Astrocyte of the spinal cord (primary cell): ENCODE data around the gene KCNMB3.
"Not testable (repeated sequence)": the region's sequence is repeated elsewhere in the genome, so short reads cannot be mapped to it uniquely, and the experiment has no call there.

ENCODE experiments used
- DNase-seq: peaks from one replicate; pipeline ENCODE4 v3.0.0; 2011; ENCODE audit warnings: low read depth, low spot score
- H3K4me3 ChIP-seq: 2 replicates; pipeline ENCODE4 v1.5.1; 2011; ENCODE audit warnings: low read depth, mild to moderate bottlenecking, low read length, moderate library complexity
- in situ Hi-C: cut with HindIII; loops from 2 replicates; pipeline ENCODE4 v1.10.0; 2017; ENCODE audit warnings: low sequenced_read_pairs
- TF ChIP-seq, protein P1 (sequence below): IDR thresholded peaks from 2 replicates; pipeline ENCODE4 v1.5.1; 2012; ENCODE audit warnings: low read depth, mild to moderate bottlenecking, low read length, inconsistent platforms

The KCNMB3 gene

DNA sequence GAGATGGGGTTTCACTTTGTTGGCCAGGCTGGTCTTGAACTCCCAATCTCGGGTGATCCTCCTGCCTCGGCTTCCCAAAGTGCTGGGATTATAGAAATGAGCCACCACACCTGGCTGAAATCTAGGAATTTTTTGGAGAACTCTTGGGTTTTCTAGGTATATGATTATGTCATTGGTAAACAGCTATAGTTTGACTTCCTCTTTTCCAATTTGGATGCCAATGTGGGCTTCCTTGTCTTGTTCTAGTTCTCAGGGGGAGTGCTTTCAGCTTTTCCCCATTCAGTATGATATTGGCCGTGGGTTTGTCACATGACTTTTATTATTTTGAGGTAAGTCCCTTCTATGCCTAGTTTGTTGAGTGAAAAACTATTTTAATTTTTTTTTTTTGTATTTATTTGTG, 17.9 kb downstream of the KCNMB3 start:
- no peak overlapping the region for H3K4me3 ChIP-seq
- in situ Hi-C loops, result no loop called here
- TF ChIP-seq, protein P1, sequence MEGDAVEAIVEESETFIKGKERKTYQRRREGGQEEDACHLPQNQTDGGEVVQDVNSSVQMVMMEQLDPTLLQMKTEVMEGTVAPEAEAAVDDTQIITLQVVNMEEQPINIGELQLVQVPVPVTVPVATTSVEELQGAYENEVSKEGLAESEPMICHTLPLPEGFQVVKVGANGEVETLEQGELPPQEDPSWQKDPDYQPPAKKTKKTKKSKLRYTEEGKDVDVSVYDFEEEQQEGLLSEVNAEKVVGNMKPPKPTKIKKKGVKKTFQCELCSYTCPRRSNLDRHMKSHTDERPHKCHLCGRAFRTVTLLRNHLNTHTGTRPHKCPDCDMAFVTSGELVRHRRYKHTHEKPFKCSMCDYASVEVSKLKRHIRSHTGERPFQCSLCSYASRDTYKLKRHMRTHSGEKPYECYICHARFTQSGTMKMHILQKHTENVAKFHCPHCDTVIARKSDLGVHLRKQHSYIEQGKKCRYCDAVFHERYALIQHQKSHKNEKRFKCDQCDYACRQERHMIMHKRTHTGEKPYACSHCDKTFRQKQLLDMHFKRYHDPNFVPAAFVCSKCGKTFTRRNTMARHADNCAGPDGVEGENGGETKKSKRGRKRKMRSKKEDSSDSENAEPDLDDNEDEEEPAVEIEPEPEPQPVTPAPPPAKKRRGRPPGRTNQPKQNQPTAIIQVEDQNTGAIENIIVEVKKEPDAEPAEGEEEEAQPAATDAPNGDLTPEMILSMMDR, result no peak
- DNase-seq, result no peak

- TF ChIP-seq, protein P1, result no peak
- no peak for DNase-seq
- H3K4me3 ChIP-seq, result no peak overlapping the region
- in situ Hi-C loops, result no loop called here
These were observed 21.7 kb downstream of the KCNMB3 start for GRCh38 chr3:179229177-179229576.

DNA sequence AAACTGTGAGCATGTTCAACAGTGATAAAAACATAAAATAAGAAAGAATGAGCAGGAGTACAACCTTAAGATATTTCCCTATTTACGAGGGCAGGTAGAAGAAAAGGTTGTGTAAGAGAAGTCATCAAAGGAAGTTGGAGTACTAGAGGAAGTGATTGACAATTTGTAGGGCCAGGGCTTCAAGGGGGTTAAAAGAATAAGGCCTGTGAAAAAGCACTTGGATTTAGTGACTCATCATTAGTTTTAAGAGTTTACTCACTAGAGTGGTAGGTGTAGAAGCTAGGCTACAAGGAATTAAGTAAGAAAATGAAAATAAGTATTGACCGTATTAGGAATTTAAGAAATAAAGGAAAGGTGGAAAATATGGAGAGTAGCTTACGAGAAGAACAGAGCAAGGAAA, 23.6 kb downstream of the KCNMB3 start:
- peak; percentile 14 for DNase-seq
- in situ Hi-C loops, result no loop called here
- H3K4me3 ChIP-seq, result no peak overlapping the region
- TF ChIP-seq, protein P1, result no peak

DNA sequence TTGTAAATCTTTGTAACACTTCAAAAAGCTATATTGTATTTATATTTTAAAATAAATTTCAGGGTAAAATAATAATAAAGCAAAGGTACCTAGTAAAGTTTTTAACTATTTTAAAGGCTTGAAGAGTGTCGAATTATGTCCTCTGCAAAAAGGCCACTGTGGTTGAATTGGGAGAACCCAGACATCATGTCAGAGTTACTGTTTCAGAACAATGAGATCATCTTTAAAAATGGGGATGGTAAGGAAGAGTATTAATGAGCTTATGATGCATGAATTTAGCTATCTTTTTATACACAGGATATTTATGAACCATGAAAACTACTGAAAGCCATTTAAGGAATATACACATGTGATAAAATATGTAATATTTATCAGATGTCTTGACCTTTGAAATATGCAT, 26.3 kb downstream of the KCNMB3 start:
- no peak for DNase-seq
- no peak overlapping the region for H3K4me3 ChIP-seq
- in situ Hi-C loops, result no loop called here
- TF ChIP-seq, protein P1, result no peak

DNA sequence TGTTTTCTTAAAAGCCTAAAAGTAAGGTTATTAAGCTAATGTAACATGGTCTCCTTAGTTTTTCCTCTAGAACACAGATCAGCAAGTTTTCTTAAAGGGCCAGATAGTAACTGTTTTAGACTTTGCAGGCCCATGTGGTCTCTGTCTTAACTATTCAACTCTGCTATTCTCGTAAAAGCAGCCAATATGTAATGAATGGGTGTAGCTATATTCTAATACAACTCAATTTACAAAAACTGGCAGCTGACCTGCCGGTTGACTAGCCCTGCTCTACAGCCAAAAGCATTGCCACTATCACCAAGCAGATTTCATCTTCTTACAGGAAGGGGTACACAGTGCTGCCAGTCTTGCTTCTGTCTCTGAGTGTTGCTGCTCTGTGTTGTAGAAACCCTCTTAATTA, 27.4 kb downstream of the KCNMB3 start:
- H3K4me3 ChIP-seq, result no peak overlapping the region
- no peak for DNase-seq
- in situ Hi-C loops, result no loop called here
- TF ChIP-seq, protein P1, result no peak

- DNase-seq, in situ Hi-C loops, H3K4me3 ChIP-seq: not testable (repeated sequence)
These were observed 32.7 kb downstream of the KCNMB3 start for GRCh38 chr3:179218213-179218612.

- in situ Hi-C loops, DNase-seq, H3K4me3 ChIP-seq: not testable (repeated sequence)
These were observed 35.4 kb downstream of the KCNMB3 start for GRCh38 chr3:179215550-179215949.

DNA sequence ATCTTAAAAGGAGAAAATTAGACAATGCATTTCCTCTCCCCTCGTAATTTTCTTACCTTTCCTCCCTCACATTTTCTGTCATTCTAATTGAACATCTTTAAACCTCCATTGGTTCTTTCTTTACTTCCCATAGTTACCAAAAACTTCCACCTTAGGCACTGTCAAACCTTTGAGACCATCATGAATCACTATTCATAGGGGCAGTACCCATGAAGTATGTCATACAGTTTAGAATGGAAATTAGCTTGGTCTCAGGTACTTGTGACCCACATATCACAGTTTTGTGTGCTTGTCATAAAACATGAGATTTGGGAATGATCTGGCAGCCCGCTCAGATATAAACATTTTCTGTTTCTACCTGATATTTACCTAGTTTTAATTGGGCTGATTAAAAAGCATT, 50.1 kb downstream of the KCNMB3 start:
- TF ChIP-seq, protein P1, result no peak
- in situ Hi-C loops, result no loop called here
- DNase-seq, result no peak
- H3K4me3 ChIP-seq, result no peak overlapping the region
